HG03135 (cell line): ENCODE results near the gene KLHL18.
"Not testable (repeated sequence)": the region's sequence is repeated elsewhere in the genome, so short reads cannot be mapped to it uniquely, and the experiment has no call there.

ENCODE experiments used
- ATAC-seq: cut with Tn5 transposase; IDR thresholded peaks from one replicate; pipeline ENCODE4 v1.9.1; 2021; ENCODE audit warnings: mild to moderate bottlenecking, moderate library complexity; ENCODE audit not compliant: unreplicated experiment

The KLHL18 gene

GRCh38 chr3:47356201-47356600 lies 73.5 kb downstream of the KLHL18 start:
- no peak for ATAC-seq

- ATAC-seq: no peak
These were observed 76.6 kb downstream of the KLHL18 start for GRCh38 chr3:47359323-47359722.

GRCh38 chr3:47360110-47360517 lies 77.4 kb downstream of the KLHL18 start:
- not testable (repeated sequence) for ATAC-seq

- no peak for ATAC-seq
These were observed 80.0 kb downstream of the KLHL18 start for GRCh38 chr3:47362701-47363100.

GRCh38 chr3:47365213-47366153 lies 82.7 kb downstream of the KLHL18 start:
- no peak for ATAC-seq

- no peak for ATAC-seq
These were observed 84.1 kb downstream of the KLHL18 start for GRCh38 chr3:47366833-47367232.

GRCh38 chr3:47367631-47368030 lies 84.9 kb downstream of the KLHL18 start:
- no peak for ATAC-seq

- ATAC-seq: not testable (repeated sequence)
These were observed 87.3 kb downstream of the KLHL18 start for GRCh38 chr3:47370020-47370419.

- ATAC-seq: no peak
These were observed 88.3 kb downstream of the KLHL18 start for GRCh38 chr3:47370887-47371697.

- ATAC-seq: no peak
These were observed 91.8 kb downstream of the KLHL18 start for GRCh38 chr3:47374587-47374986.

- ATAC-seq: no peak
These were observed 93.6 kb downstream of the KLHL18 start for GRCh38 chr3:47376393-47376792.

- no peak for ATAC-seq
These were observed 94.4 kb downstream of the KLHL18 start for GRCh38 chr3:47377186-47377585.

- no peak for ATAC-seq
These were observed 96.1 kb downstream of the KLHL18 start for GRCh38 chr3:47378869-47379268.

- no peak for ATAC-seq
These were observed 96.7 kb downstream of the KLHL18 start for GRCh38 chr3:47379411-47379899.

GRCh38 chr3:47380026-47380600 lies 97.4 kb downstream of the KLHL18 start:
- no peak for ATAC-seq

- peak; percentile 68 for ATAC-seq
These were observed 98.0 kb downstream of the KLHL18 start, which contains the start of gene PTPN23 for GRCh38 chr3:47380601-47381316. TSS of gene PTPN23 (plus strand) at chr3:47381021. CDS start at chr3:47381097, 76 bp downstream.

- peak; percentile 57 for ATAC-seq
These were observed 98.8 kb downstream of the KLHL18 start for GRCh38 chr3:47381317-47382157.

GRCh38 chr3:47384425-47384824 lies 101.7 kb downstream of the KLHL18 start:
- ATAC-seq: no peak

GRCh38 chr3:47385007-47385406 lies 102.3 kb downstream of the KLHL18 start:
- no peak for ATAC-seq

- ATAC-seq: no peak
These were observed 103.1 kb downstream of the KLHL18 start for GRCh38 chr3:47385796-47386195.
